Lower leg skin (tissue), 3 donors: ENCODE data around the gene PLAU.

Experiments used
- CTCF ChIP-seq, 3 donors: fragments of 450-650 bp; IDR thresholded peaks; one replicate each; pipeline ENCODE4 v1.5.1; 2016; ENCODE audit warnings: antibody characterized with exemption in 3 of 3, mild to moderate bottlenecking in 3 of 3, moderate library complexity in 2 of 3
- POLR2A ChIP-seq, 2 donors: fragments of 450-650 bp; IDR thresholded peaks; one replicate each; pipeline ENCODE4 v1.6.1; 2016 to 2017; ENCODE audit warnings: antibody characterized with exemption in 2 of 2, mild to moderate bottlenecking in 1 of 2, moderate library complexity in 1 of 2

GRCh38 chr10:73867126-73867807, 43.7 kb upstream of the PLAU start:
- TF ChIP-seq CTCF (IDR thresholded peaks at IDR 0.05) (no peak), POLR2A (IDR thresholded peaks at IDR 0.05) (no peak)
